ENCODE data around the gene UBXN11. TPM values are rescaled to one million over a fixed set of nuclear protein-coding genes. Genes with fewer than 3 reads are reported as not detected.
"Not testable (repeated sequence)": the region's sequence is repeated elsewhere in the genome, so short reads cannot be mapped to it uniquely, and the experiment has no call there.

The UBXN11 gene
- total RNA-seq, 1 donor from 2014 or later: 8.3 TPM

DNA sequence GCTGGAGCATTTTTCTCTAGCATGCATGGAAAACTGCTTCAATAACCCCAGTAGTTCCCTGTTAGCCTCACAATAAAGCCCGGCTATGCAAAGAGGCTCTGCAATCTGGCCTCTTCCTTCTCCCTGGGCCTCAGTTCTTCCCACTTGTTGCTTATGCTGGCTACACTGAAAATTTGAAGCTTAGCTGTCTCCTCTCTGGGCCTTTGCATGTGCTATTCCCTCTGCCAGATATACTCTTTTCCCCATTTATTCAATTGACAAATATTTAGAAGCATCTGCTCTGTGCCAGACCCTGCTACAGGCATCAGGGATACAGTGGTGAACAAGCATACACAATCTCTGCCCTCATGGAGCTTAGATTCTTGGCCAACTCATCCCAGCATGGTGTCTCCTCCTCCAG is 32.2 kb upstream of the UBXN11 start:
- intact Hi-C loops (cut with DNase I): no loop called here
- no peak for ATAC-seq (ENCODE audit: poor library complexity)

DNA sequence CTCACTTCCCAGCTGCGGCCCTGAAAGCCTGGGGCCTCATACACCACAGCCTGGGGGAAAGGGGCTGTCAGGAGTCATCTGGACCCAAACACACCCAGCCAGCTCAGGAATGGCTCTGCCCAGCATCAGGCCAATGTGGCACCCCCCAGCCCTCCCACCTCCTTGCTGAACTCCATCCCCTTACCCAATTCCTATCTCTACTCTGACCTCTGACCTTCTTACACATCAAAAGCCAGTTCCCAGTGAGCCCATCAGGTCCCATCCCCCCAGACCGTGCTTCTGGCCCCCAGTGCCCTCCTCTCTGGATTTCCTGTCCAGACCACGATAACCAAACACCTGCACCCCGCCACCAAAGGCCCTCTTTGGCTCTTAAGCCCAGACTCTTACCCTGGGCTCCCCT is 31.2 kb upstream of the UBXN11 start:
- DNase-seq (no peak), ATAC-seq (ENCODE audit: poor library complexity) (no peak)
- intact Hi-C loops (cut with DNase I): no loop called here

More for the DNA sequence above, 32.2 kb upstream of the UBXN11 start:
- no peak for DNase-seq

DNA sequence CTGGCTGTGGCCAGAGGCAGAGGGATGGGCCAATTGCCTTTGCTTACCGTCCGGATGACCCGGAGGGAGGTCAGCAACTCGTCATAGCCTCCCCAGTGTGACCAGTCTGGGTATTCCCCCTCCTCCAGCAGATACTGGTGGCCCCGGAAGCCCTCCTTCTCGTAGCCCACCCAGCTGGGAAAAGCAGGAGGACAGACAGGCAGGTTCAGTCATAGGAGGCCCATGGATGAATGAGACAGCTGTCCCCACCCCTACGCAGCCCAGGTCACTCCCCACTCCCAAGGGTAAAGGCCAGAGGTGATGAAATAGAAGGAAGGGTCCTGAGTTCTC is 30.7 kb upstream of the UBXN11 start:
- no peak for DNase-seq
- no peak for ATAC-seq (ENCODE audit: poor library complexity)
- intact Hi-C loops (cut with DNase I): no loop called here

DNA sequence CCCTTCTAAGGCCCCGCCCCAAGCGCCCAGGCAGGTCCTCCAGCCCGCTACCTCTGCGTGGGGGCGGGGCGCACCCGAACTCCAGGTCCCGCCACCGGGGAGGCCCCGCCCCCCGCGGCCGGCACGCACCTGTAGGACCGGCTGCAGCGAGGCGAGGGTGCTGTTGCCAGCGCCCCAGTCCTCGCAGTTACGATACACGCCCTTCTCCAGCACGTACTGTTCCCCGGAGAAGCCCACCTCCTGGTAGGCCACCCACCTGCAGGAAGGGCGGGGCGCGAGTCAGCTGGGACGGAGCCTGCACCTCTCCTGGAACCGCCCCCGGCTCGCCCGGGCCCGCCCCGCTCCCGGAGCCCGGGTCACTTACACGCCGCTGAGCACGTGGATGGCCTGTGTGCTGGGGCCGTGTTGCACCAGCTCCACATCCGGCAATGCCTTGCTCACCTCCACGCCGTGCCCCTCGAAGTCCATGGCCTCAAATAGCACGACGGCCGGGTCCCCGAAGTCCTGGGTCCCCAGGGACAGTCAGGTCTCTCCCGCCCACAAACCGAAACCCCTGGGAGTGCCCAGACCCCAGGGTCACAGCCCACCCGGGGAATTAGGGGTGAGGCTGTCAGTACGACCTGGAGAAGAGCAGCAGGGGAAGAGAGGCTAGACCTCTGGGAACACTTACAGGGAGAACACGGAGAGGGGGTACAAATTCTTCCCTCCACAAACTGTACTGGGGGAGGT is 30.2 kb upstream of the UBXN11 start:
- ATAC-seq (ENCODE audit: poor library complexity) (peak; percentile 92), DNase-seq (peak; percentile 84)
- intact Hi-C loops (cut with DNase I): no loop called here

DNA sequence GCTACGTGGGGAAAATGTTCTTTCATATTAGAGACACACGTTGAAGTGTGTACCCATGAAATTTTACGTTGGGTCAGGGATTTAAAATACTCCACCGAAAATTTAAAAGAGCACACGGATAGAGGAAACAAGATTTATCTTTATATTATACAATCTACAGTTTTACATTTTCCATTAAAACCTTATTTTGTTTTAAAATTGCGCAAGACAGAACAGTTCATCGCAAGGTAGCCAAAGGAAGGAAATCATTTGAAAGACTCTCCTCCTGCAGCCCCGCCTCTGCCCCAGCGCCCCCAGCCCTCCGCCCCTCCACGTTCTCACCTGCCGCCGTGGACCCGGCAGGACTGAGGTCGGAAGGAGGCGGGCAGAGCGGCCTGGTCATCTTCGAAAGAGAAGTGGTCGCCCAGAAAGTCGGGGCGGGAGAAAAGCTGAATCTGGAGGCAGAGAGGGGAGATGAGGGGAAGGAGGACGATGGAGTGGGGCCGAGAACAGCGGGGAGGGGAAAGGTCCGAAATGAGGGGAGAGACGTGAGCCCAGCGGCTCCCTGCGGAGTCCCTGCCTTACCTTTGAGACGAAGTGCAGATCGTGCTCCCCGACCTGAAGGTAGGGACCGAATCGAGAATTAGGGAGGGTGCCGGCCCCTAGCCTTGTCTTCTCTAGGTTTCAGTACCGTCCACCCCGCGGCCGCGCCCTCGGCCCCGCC is 29.5 kb upstream of the UBXN11 start:
- intact Hi-C loops (cut with DNase I): no loop called here
- ATAC-seq (ENCODE audit: poor library complexity) (no peak), DNase-seq (no peak)

DNA sequence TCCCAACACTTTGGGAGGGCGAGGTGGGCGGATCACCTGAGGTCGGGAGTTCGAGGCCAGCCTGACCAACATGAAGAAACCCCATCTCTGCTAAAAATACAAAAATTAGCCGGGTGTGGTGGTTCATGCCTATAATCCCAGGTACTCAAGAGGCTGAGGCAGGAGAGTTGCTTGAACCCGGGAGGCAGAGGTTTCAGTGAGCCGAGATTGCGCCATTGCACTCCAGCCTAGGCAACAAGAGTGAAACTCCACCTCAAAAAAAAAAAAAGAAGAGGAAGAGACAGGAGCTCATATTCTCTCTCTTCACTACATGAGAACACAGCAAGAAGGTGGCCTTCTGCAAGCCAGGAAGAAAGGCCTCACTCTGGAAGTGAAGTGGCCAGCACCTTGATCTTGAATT is 26.9 kb upstream of the UBXN11 start:
- ATAC-seq (ENCODE audit: poor library complexity); intact Hi-C loops (cut with DNase I): not testable (repeated sequence)
- DNase-seq: peak; percentile 26

DNA sequence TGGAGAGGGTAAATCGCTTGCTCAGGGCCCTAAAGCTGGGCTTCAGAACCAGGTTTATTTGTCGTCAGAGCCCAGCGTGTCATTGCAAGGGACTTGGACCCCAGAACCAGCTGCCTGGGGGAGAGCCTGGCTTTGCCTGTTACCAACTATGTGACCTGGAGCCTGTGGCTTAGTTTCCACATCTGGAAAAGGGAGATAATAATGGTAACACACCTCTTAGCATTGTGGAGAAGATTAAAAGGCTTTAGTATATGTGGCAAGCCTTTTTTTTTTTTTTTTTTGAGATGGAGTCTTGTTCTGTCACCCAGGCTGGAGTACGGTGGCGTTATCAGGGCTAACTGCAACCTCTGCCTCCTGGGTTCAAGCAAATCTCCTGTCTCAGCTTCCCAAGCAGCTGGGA is 23.8 kb upstream of the UBXN11 start:
- DNase-seq (no peak), ATAC-seq (ENCODE audit: poor library complexity) (no peak)
- intact Hi-C loops (cut with DNase I): no loop called here

DNA sequence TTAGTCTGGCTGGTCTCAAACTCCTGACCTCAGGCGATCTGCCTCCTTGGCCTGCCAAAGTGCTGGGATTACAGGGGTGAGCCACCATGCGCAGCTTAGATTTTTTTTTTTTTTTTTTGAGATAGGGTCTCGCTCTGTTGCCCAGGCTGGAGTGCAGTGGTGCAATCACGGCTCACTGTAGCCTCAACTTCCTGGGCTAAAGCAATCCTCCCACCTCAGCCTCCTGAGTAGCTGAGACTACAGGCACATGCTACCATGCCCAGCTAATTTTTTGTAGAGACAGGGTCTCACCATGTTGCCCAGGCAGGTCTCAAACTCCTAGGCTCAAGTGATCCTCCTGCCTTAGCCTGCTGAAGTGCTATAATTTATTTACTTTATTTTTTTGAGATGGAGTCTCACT is 22.9 kb upstream of the UBXN11 start:
- intact Hi-C loops (cut with DNase I): loop anchor here (10.0 kb wide), 2 partner anchors 145 to 225 kb away; no protein-coding TSS in a partner anchor
- ATAC-seq (ENCODE audit: poor library complexity); DNase-seq: not testable (repeated sequence)

DNA sequence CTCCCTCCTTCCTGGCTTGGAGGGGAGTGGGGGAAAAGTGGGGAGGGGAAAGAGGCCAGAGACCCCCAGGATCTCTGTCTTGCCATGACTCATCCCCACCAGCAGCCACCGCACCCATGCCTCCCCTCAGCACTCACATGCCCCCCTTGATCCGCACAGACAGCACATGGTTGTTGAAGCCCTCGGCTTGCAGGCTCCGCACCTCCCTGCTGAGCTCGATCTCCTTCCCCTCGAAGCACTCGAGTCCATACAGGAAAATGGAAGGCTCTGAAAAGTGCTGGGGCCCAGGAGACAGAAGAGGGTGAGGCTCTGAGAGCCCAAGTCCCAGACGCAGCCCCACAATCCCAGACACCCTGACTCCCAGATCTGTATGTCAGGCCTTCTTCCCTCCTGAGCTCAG is 22.2 kb upstream of the UBXN11 start:
- intact Hi-C loops (cut with DNase I): loop anchor here (10.0 kb wide), 2 partner anchors 144 to 224 kb away; no protein-coding TSS in a partner anchor
- DNase-seq: no peak
- no peak for ATAC-seq (ENCODE audit: poor library complexity)

DNA sequence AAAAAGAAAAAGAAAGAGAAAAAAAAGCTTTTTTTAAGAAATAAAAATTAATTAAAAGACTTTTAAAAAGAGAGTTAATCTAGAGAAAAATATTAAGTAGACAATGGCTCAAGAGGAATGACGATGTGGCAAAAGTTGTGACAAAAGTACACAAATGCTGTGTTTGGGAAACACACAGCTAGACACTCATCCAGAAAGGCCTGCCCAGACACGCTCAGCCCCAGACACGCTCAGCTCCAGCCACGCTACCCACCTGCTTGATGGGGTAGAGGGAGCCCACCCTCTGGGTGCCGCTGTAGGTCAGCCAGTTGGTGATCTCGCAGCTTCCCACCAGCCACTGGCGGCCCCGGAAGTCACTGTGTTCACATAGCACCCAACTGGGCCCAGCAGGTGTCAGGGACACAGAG is 21.5 kb upstream of the UBXN11 start:
- DNase-seq (no peak), ATAC-seq (ENCODE audit: poor library complexity) (no peak)
- intact Hi-C loops (cut with DNase I): loop anchor here (10.0 kb wide), 2 partner anchors 143 to 223 kb away; no protein-coding TSS in a partner anchor

DNA sequence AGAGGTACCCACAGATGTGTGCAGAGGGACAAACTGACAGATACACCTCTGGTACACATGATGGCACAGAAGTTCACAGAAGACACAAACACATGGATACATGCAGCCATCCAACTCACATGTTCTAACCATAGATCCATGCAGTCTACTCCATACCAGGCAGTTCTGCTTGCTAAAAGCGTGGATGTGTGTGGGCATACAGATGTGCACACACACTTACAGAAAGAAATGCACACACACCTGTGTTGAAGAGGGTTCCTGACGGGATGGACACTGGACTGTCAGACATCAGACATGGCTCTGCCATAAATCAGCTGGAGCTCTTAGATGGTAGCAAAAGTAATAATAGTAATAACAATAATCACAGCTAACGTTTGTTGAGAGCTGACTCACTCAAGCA is 18.1 kb upstream of the UBXN11 start:
- intact Hi-C loops (cut with DNase I): loop anchor here (10.0 kb wide), 2 partner anchors 140 to 220 kb away; no protein-coding TSS in a partner anchor
- DNase-seq: no peak
- ATAC-seq (ENCODE audit: poor library complexity): no peak

DNA sequence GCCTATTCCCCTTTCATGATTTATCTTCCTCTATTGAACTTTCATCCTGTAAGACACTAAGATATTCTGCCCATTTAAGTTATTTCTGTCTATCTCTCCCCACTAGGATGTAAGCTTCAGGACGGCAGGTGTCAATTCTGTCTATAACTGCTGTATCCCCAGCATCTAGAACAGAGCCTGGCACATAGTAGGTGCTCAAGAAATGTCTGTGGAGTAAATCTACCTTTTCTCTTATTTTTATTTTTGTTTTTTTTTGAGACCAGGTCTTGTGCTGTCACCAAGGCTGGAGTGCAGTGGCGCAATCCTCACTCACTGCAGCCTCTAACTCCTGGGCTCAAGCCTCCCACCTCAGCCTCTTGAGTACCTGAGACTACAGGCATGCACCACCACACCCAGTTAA is 16.9 kb upstream of the UBXN11 start:
- ATAC-seq (ENCODE audit: poor library complexity): no peak
- DNase-seq: no peak
- intact Hi-C loops (cut with DNase I): loop anchor here (10.0 kb wide), 2 partner anchors 139 to 219 kb away; no protein-coding TSS in a partner anchor

DNA sequence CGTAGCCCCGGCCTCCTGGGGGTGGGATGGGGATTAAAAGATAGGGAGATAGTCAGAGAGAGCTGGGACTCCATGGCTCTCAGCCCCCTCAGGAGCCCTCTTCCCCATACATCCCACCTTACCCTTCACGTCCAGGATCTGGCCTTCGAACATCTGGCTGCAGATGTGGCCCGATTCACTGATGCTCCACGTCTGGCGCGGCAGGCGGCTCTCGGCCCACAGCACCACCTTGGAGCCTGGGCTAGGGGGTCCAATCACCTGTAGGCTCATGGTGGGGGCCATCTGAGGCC is 15.6 kb upstream of the UBXN11 start:
- ATAC-seq (ENCODE audit: poor library complexity) (no peak), DNase-seq (no peak)
- intact Hi-C loops (cut with DNase I): loop anchor here (1.0 to 10.0 kb wide), 3 partner anchors 47 to 217 kb away; no protein-coding TSS in a partner anchor

DNA sequence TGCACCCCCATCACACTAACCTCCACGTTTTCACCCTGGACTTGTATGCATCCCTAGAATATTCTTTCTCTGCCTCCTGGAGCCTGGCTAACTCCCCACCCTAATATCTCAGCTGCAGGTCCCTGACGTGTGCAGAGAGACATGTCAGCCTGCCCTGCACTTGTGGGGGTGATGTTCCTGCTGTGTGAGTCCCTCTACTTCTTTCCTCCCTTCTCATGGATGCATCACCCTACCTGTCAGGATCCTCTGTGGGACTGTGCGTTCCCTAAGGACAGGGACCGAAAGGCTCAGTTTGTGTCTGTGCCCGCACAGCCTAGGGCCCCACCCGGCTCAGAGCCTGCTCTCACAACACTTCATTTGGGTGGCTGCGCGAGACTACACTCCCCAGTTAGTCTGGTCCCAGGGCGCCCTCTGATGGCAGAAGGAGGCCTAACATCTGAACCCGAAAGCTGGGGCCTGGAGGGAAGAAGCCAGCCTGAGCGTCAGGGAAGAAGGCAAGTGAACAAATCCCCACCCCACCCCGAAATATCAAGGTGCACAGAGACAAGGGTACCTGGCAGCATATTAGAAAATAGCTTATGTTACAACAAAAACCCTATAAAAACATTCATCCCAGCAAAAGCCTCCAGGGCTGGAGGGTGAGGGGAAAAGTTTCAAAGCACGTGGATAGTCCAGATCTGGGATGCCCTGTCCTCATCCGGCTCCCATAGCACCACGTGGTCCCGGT is 15.0 kb upstream of the UBXN11 start:
- intact Hi-C loops (cut with DNase I): loop anchor here (1.0 to 10.0 kb wide), 3 partner anchors 46 to 217 kb away; no protein-coding TSS in a partner anchor
- ATAC-seq (ENCODE audit: poor library complexity) (peak; percentile 94), DNase-seq (peak; percentile 96)

DNA sequence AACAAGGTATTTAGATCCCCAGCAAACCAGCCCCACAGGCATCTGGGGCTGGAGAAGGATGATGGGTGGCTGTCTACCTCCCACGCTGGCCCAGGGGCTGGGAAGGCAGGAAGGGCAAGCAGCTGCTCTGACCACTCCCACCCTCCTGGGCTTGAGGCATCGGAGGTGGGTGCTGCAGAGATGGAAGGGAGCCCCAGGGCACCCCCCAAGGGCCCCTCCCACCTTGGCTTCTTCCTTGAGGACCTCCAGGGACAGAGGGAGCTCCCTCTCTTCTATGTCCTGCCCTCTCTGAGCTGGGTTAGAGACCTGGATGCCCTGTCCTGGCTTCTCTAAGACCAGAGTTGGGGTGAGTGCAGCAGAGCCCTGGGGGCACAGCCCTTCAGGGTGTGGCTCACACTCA is 14.5 kb upstream of the UBXN11 start:
- peak; percentile 13 for ATAC-seq (ENCODE audit: poor library complexity)

DNA sequence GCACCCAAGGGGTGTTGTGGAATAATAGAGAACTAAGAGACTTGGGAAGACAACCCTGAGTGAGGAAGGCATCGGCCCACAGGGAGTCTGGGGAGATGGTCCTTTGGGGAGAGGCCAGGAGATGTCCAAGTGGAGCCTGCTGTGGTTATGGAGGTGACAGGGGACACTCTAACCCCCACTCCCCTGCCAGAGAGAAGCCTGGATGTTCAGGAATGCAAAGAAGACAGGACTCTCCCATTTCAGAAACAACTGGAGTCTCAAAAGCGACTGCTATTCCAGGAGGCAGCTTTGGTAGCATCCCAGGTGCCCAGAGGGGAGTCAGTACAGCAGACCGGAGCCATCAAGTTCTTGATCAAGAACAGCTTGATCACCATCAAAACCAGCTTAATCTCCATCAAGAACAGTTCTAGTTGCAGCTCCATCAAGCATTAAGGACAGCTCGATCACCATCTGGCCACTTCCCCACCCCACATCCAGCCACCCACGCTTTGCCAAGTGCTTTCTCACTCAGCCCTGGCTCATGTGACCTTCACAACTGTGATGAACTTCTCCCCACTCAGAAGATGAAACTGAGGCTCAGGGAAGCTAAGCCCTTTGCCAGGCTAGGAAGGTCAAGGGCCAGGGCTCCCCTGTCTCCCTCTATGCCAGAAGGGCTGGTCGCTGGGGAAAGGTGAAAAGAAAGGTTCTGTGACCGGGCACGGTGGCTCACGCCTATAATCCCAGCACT is 12.1 kb upstream of the UBXN11 start:
- no peak for ATAC-seq (ENCODE audit: poor library complexity)

More for the DNA sequence above, 14.5 kb upstream of the UBXN11 start:
- DNase-seq: peak; percentile 33
- intact Hi-C loops (cut with DNase I): loop anchor here (10.0 kb wide), 2 partner anchors 136 to 216 kb away; no protein-coding TSS in a partner anchor

DNA sequence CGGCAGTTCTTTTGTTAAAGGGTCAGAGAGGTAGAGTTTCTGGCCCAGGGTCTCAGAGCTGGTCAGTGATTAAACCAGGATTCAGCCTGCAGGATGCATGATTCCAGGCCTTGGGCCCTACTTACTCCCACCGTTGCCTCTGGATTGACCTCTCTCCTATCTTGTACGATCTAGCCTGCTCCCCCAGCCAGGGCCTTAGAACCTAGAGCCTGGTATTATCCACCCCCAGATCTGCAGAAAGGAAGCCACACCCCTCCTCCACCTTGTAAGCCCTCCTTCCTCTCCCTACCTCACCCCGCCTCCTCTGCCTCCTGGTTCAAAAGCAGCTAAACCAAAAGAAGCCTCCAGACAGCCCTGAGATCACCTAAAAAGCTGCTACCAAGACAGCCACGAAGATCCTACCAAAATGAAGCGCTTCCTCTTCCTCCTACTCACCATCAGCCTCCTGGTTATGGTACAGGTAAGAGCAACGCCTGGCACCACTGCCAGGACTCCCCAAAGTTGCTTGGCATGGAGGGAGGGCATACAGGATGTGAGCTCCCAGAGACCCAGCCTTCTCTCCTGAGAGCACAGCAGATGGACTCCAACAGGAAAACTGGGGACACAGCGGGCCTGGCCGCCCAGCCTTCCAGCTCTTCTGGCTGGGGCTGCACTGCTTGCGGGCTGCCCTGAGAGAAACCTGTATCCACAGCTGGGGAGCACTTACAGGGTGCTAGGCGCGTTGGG is 11.3 kb upstream of the UBXN11 start, which contains the start of gene CD52:
Gene CD52 (plus strand): TSS at position 347 of the 726 bp plus-strand sequence. CDS start 60 bp downstream, at position 407.
- ATAC-seq (ENCODE audit: poor library complexity) (no peak), DNase-seq (peak; percentile 27)
- intact Hi-C loops (cut with DNase I): no loop called here

More for the DNA sequence above, 12.1 kb upstream of the UBXN11 start:
- intact Hi-C loops (cut with DNase I): no loop called here
- DNase-seq: peak; percentile 59

DNA sequence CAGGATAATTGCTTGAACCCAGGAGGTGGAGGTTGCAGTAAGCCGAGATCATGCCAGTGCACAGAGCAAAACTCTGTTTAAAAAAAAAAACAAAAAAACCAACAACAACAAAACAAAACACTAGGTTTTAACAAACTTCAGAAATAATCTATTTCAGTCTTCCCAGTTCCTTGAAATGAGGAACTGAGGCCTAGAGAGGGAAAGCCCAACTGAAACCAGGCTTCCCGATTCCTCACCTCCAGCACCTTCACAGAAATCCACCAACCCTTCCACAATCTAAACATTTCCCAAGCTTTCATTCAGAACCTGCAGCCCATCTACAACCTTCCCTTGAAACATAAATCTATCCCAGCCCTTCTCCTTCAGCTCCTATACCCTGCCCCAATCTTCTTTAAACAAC is 10.7 kb upstream of the UBXN11 start:
- DNase-seq (no peak), ATAC-seq (ENCODE audit: poor library complexity) (no peak)

More for the DNA sequence above, 10.7 kb upstream of the UBXN11 start:
- intact Hi-C loops (cut with DNase I): no loop called here
